GM18505 (cell line): Measurements from ENCODE around the gene SETD7.

ENCODE experiments used
- ATAC-seq: cut with Tn5 transposase; IDR thresholded peaks from one replicate; pipeline ENCODE4 v1.9.1; 2021; ENCODE audit not compliant: unreplicated experiment
- POLR2A ChIP-seq: IDR thresholded peaks from 4 replicates; pipeline ENCODE4 v1.6.1; 2011; ENCODE audit warnings: borderline replicate concordance; ENCODE audit not compliant: insufficient read depth, insufficient read length; ENCODE audit errors: extremely low read depth

Gene SETD7

DNA sequence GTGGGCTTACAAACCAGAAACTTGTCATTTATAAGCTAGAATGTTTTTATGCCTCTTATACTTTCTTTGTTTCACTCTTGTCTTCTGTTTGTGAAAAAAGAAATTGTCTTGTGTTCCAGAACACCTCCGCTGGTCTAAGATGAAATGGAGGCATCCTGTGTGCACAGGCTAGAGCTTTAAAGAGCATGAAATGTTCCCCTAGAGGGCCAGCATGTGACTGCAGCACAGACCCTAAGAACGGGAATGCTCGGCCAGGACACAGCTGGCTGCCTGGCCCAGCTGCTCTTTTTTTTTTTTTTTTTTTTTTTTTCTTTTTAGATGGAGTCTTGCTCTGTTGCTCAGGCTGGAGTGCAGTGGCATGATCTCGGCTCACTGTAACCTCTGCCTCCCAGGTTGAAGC is 33.6 kb downstream of the SETD7 start:
- no peak for TF ChIP-seq POLR2A
- peak; percentile 31 for ATAC-seq

GRCh38 chr4:139521754-139522401 is 34.1 kb downstream of the SETD7 start:
- ATAC-seq: peak; percentile 56
- no peak for TF ChIP-seq POLR2A

- no peak for TF ChIP-seq POLR2A
- no peak for ATAC-seq
Observed at GRCh38 chr4:139515531-139515958, 40.5 kb downstream of the SETD7 start.

DNA sequence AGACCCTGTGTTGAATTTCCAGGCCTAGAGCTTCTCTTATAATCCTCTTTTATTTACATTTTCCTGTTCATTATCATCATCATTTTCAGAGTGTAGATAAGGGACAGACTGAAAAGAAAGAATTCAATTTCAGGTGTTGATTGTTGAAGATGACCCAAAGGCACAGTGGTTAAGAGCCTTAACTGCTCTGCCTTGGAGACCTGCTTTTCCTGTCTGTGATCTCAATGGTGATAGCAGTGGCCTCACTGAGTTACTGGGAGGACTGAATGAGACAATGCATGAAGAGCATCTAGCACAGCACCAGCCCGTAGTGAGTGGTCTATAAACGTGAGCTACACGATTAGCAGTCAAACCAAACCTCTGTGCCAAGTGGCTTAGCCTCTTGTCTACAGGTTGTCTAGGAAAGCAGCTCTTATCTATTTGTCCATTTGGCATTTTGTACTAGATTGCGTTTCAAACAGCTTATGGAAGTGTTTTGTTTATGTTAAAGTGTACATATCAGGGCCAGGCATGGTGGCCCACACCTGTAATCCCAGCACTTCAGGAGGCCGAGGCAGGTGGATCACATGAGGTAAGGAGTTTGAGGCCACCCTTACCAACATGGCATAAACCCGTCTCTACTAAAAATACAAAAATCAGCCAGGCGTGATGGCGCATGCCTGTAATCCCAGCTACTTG is 41.5 kb downstream of the SETD7 start:
- TF ChIP-seq POLR2A: no peak
- ATAC-seq: no peak

DNA sequence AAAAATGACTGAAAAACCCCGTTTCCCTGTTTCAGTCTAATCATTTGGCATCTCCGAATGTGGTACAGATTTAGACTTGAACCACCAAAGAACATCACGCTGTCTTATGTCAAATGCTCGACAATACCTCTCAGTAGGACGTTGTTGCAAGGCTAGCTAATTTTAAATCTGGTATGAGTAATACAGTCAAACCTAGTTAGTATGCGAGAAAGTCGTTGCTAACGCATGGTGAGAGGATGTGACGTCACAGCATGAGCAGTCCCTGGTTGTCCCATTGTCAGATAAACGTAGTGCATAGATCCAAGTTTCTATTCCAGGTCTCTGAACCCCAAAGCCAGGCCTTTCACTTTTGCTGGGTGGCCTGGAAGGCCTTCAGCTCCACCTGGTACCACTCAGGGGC is 44.7 kb downstream of the SETD7 start:
- ATAC-seq: no peak

GRCh38 chr4:139509727-139510410 is 46.1 kb downstream of the SETD7 start:
- TF ChIP-seq POLR2A: no peak
- ATAC-seq: no peak

More for the DNA sequence above, 44.7 kb downstream of the SETD7 start:
- TF ChIP-seq POLR2A: no peak

GRCh38 chr4:139508581-139509237 is 47.3 kb downstream of the SETD7 start:
- no peak for ATAC-seq
- no peak for TF ChIP-seq POLR2A

DNA sequence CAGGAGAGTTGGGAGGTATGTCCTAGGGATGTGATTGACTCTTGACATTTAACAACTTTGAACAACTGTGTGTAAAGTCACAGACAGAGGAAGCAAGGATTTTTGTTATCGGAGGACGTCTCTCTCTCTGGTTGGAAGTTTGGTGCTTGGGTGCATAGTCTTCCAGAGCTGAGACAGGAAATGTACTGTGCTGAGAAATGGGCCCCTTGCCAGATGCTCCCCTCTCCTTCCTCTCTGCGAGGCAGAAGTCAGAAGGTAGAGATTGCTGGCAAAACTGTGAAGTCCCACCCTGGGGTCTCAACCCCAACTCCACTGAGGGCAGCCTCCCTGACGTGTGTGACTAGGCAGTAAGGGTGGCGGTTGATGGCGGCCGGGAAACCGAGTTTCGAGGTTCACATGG is 49.2 kb downstream of the SETD7 start:
- ATAC-seq: no peak
- no peak for TF ChIP-seq POLR2A

DNA sequence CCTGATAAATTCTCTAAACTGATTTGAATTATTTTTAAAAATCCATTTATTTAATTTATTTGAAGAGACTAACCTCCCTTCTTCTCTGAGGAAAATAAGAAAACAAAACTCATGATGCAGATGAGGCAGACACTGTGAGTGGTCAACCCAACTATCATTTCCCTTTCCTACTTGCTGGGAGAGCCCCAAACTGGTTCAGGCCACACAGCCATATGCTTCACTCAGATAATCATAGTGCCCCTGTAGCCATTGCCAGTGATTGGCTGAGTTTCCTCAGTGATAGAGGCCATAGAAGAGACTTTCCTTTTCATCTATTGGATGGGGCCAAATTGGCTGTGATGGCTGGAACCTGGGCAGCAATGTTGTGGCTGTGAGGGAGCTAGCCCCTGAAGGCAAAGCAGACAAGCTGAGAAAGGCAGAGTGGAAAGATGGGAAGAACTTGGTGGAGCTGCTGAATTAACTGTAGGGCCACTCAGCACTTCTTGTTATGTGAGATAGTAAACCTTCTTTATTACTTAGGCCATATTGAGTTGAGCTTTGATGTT is 52.3 kb downstream of the SETD7 start:
- no peak for ATAC-seq
- no peak for TF ChIP-seq POLR2A

DNA sequence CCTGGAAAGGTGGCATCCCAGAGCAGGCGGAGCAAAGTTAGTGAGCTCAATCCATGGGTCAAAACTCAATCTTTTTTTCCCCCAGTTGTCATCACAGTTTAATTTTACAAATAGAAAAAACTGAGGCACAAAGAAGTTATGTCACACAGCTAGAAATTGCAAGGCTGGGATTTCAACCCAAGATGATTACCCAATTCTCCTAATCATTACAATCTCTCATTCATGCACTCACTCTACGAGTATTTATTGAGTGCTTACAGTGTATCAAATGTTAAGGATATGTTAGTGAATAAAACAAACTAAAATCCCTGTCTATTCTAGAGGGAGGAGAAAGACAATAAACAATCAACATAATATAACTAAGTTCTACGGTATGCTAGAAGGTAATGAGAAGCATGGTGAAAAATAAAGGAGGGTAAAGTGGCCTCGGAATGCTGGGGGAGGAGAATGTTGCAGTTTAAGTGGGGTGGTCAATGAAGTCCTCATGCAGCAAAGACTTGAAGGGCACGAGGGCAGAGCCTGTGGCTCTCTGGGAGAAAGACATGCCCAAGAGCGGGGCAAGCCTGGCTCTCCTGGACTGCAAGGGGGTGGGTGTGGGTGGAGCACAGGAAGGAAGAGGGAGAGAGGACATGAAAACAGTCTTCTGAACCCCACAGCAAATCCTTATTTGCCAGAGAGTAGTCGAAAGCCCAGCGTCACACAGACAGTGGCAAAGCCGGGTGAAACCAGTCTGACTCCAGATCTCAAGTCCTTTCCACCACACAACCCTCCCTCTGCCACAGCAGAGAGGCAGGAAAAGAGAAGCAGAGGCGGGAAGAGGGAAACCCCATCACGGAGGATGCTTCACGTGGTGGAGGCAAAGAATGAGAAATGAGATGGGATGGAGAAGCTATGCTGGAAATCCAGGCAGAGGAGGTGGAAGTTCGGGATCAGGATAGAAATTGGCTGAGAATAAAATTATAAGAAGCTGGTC is 53.8 kb downstream of the SETD7 start:
- no peak for ATAC-seq
- no peak for TF ChIP-seq POLR2A

DNA sequence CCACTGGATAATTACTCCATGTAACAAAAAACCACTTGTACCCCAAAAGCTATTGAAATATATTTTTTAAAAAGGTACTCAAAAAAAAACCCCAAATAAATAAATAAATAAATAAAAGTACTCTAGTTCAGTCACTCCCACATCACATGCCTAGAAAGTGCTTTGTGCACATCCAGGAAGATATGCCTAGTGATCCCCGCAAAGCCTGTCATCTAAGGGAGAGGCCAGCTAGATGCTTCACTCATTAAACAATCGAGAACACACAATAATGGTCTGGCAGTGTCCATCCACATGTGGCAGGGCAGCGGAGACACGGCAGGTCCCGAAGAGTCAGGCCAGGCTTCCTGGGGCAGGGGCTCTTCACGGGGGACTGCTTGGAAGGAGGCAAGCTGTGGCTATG is 54.5 kb downstream of the SETD7 start:
- ATAC-seq: no peak
- no peak for TF ChIP-seq POLR2A

GRCh38 chr4:139501117-139501516 is 54.9 kb downstream of the SETD7 start:
- no peak for TF ChIP-seq POLR2A
- ATAC-seq: no peak

DNA sequence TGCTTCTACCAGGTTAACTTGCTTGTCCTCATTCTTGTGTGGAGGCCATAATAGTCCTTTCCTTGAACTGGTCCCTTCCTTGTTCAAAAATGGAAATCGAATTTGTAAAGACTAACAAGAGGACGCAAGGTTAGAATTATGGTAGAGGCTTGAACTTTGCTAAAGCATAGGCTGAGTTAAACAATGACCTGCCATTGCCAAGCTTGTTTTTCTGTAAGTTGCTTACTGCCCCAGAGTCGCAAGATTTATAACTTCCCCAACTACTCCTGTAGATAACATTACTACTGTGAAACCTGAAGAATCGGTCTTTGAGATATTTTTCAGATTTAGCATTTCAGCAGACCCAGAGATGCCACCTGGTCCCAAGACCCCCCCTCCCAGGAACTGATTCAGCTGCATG is 56.8 kb downstream of the SETD7 start:
- no peak for ATAC-seq
- no peak for TF ChIP-seq POLR2A

- no peak for TF ChIP-seq POLR2A
- no peak for ATAC-seq
Observed at GRCh38 chr4:139493176-139493575, 62.8 kb downstream of the SETD7 start.
